ENCODE data around the gene RAB11A. TPM values are rescaled to one million over a fixed set of nuclear protein-coding genes. Genes with fewer than 3 reads are reported as not detected.

The RAB11A gene
- total and polyA plus RNA-seq, 9 donors: 129 to 159 (median 142) TPM

DNA sequence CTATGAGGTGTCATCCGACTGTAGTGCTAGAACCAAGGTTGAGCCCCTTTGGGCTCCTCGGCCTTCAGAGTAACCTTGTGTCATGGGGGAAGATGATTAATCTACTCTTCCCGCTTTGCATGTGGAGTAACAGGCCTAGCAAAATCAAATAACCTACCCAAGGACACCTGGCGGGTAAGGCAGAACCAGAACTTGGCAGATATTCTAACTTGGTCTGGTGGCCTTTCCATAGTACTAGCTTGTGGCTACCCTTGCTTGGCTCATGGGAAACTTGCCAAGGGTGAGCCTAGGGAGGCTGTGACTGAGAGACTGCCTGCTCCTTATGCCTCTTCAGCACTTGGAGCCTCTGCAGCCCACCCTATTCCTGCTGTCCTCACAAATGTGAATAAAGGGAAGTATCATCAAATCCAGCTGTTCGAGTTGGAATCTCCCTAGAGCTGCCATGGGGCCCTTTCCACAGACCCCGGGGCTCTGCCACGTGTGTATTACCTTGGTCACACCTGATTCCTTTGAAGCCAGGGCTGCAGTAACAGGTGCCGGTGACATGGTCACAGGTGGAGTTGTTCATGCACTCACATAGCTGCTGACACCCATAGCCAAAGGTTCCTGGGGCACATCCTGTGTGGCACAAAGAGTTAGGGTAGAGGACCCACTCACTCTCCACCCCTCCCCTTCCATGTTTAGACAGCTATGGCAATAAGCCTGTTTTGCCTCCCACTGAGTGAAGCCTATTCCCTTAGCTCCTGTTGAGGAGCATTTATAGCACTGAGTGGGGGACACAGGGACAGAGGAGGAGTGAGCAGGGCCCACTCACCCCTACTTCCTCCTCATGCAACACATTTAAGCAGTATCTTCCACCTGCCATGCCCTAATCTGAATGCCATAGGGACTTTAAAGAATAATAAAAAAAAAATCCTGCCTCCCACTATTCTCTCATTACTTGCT, 46.0 kb downstream of the RAB11A start:
- no CpG with 5 or more reads among the region's 8 CpGs for WGBS (ENCODE audit: insufficient coverage)
- Histone ChIP-seq H3K4me1 (ENCODE audit: control insufficient read depth, insufficient read depth, low read length) (peaks cover 4% of the 10 kb centered on the region), H3K36me3 (ENCODE audit: control insufficient read depth, insufficient read depth, low read length) (peaks cover 14% of the 10 kb centered on the region), H3K4me3 (ENCODE audit: low read length) (no peak overlapping the region), H3K9me3 (replicated peaks; ENCODE audit: control insufficient read depth, low read depth, low read length) (no peaks in the 10 kb centered on the region), H3K27me3 (ENCODE audit: control insufficient read depth, insufficient read depth, low read length) (no peaks in the 10 kb centered on the region), H3K27ac (ENCODE audit: low read length) (no peak overlapping the region)
- DNase-seq: no peak

DNA sequence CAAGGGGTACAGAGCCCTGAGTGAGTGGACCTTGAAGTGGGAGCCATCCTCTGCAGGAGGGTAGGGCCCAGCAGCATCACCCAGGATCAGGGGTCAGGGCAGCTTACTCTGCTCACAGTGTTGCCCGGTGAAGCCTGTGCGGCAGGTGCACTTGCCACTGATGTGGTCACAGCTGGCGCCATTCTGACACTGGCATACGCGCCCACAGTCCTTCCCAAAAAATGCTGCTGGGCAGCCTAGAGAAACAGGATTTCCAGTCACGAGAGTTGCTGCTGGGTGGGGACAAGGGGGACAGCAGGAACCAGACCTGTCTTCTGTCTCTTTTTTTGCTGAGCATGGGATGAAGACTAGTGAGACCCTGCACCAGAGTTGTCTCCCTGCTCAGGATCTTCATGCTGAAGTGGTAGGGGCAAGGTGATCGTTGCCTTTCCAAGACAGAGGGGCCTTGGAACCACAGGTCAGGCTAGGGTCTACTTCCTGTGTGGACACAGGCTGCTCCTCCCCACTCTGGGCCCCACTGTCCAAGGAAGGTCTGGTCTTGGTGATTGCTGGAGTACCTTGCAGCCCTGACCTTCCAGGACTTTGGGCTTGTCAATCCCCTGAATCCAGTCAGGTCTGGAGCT, 46.9 kb downstream of the RAB11A start:
- Histone ChIP-seq H3K9me3 (replicated peaks; ENCODE audit: control insufficient read depth, low read depth, low read length) (no peaks in the 10 kb centered on the region), H3K36me3 (ENCODE audit: control insufficient read depth, insufficient read depth, low read length) (peaks cover 7% of the 10 kb centered on the region), H3K4me1 (ENCODE audit: control insufficient read depth, insufficient read depth, low read length) (peaks cover 4% of the 10 kb centered on the region), H3K27ac (ENCODE audit: low read length) (no peak overlapping the region), H3K4me3 (ENCODE audit: low read length) (no peak overlapping the region), H3K27me3 (ENCODE audit: control insufficient read depth, insufficient read depth, low read length) (no peaks in the 10 kb centered on the region)
- WGBS (ENCODE audit: insufficient coverage): 87% methylated on average over 6 of the region's 7 CpGs
- no peak for DNase-seq

DNA sequence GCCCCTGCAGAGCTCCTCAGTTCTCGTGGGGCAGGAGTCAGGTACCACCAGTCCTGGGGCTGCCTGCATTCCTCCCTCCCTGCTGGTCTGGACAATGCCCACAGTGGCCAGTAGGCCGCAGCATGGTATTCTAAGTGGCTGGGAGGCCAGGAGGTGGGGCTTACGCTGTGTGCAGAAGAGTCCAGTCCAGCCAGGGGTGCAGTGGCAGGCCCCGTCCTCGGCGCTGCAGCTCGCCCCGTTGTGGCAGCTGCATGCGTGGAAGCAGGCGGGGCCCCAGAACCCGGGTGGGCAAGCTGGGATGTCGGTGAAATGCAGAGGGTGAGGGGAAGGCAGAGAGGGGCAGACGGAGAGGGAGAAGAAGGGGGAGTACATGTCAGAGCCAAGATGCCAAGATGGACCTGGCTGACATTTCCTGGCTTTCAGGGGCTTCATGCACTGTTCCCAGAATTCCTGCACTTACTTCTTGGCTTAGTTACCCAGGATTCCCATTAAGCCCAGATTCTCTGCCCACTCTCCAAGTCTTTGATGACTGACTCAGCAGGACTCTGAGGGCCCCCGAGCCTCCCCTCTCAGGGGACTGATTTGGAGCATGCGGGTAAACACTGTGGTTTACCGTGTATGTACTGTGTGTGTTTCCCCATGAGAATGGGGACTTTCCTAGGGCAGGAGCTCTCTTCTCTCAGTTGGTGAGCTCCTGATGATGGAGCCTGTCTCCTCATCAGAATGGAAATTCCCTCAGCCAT, 47.5 kb downstream of the RAB11A start:
- Histone ChIP-seq H3K4me1 (ENCODE audit: control insufficient read depth, insufficient read depth, low read length) (peaks cover 4% of the 10 kb centered on the region), H3K27ac (ENCODE audit: low read length) (no peak overlapping the region), H3K4me3 (ENCODE audit: low read length) (no peak overlapping the region), H3K36me3 (ENCODE audit: control insufficient read depth, insufficient read depth, low read length) (peaks cover 5% of the 10 kb centered on the region), H3K27me3 (ENCODE audit: control insufficient read depth, insufficient read depth, low read length) (no peaks in the 10 kb centered on the region), H3K9me3 (replicated peaks; ENCODE audit: control insufficient read depth, low read depth, low read length) (no peaks in the 10 kb centered on the region)
- WGBS (ENCODE audit: insufficient coverage): 10% methylated on average over 13 of the region's 16 CpGs
- peak; percentile 61 for DNase-seq

DNA sequence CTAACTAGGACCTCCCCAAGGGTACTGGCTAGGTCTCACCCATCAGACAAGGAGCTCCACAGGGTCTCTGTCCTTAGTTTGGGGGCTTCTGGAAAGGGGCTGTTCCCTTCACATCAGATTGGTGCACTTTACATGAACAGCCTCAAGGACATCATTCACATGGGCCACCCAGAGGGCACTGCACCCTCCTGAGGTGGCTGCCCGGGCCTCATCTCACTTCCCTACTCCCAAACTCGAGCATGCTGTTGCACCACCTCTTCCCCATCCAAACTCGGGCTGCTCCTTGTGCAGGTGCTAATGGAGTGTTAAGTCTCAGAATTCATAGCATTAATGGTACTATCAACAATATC, 48.1 kb downstream of the RAB11A start:
- no peaks in the 10 kb centered on the region for H3K27me3 ChIP-seq (ENCODE audit: control insufficient read depth, insufficient read depth, low read length)
- peaks cover 4% of the 10 kb centered on the region for H3K4me1 ChIP-seq (ENCODE audit: control insufficient read depth, insufficient read depth, low read length)
- H3K9me3 ChIP-seq (replicated peaks; ENCODE audit: control insufficient read depth, low read depth, low read length): no peaks in the 10 kb centered on the region
- peaks cover 5% of the 10 kb centered on the region for H3K36me3 ChIP-seq (ENCODE audit: control insufficient read depth, insufficient read depth, low read length)
- no peak overlapping the region for H3K4me3 ChIP-seq (ENCODE audit: low read length)
- H3K27ac ChIP-seq (ENCODE audit: low read length): no peak overlapping the region
- DNase-seq: no peak
- WGBS (ENCODE audit: insufficient coverage): no CpG with 5 or more reads among the region's 3 CpGs

DNA sequence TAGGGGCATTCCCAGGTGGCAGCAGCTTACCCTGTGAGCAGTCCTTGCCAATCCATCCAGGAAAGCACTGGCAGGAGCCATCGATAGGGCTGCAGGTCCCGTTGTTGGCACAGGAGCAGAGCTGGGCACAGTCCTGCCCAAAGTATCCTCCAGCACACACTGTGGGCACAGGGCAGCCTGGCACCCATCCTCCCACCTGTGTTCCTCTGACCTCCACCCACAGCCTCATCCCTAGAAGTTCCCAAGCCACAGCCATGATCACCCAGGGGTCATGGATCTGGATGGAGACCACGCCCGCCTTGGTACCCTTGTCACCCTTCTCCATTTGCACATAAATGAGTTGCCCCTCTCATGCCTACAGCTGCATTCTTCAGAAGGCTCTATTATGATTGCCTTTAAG, 48.6 kb downstream of the RAB11A start:
- Histone ChIP-seq H3K4me3 (ENCODE audit: low read length) (no peak overlapping the region), H3K9me3 (replicated peaks; ENCODE audit: control insufficient read depth, low read depth, low read length) (no peaks in the 10 kb centered on the region), H3K27me3 (ENCODE audit: control insufficient read depth, insufficient read depth, low read length) (no peaks in the 10 kb centered on the region), H3K4me1 (ENCODE audit: control insufficient read depth, insufficient read depth, low read length) (peaks cover 4% of the 10 kb centered on the region), H3K36me3 (ENCODE audit: control insufficient read depth, insufficient read depth, low read length) (peaks cover 5% of the 10 kb centered on the region), H3K27ac (ENCODE audit: low read length) (no peak overlapping the region)
- DNase-seq: no peak
- WGBS (ENCODE audit: insufficient coverage): 92% methylated on average over 4 of the region's 4 CpGs

DNA sequence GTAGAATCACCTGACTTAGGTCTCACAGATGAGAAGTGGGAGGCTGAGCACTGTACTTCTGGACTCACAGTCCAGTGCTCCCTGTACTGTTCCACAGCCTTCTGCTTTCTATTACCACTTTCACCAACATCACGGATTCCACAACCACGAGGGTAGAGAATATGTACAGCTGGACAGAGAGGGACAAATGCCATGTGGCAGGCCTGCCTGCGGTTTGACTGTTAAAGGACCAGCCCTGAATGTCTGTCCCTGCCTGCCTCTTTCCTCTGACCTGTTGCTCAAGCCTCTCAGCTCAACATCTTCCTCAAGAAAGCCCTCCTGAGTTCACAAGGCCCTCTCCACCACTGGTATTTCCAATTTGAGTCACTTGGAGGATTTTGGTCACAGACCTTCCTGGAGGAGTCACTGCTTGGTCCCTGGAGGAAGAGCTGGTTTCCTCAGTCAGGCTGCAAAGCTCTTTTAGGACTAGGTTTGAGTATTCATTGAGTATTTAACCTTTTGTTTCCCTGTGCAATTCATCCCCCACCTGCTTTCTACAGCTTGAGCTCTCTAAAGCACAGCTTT, 49.1 kb downstream of the RAB11A start:
- H3K36me3 ChIP-seq (ENCODE audit: control insufficient read depth, insufficient read depth, low read length): peaks cover 5% of the 10 kb centered on the region
- H3K4me1 ChIP-seq (ENCODE audit: control insufficient read depth, insufficient read depth, low read length): peaks cover 4% of the 10 kb centered on the region
- H3K9me3 ChIP-seq (replicated peaks; ENCODE audit: control insufficient read depth, low read depth, low read length): no peaks in the 10 kb centered on the region
- H3K27ac ChIP-seq (ENCODE audit: low read length): no peak overlapping the region
- DNase-seq: no peak
- H3K27me3 ChIP-seq (ENCODE audit: control insufficient read depth, insufficient read depth, low read length): no peaks in the 10 kb centered on the region
- 100% methylated on average over 1 of the region's 3 CpGs for WGBS (ENCODE audit: insufficient coverage)
- no peak overlapping the region for H3K4me3 ChIP-seq (ENCODE audit: low read length)

DNA sequence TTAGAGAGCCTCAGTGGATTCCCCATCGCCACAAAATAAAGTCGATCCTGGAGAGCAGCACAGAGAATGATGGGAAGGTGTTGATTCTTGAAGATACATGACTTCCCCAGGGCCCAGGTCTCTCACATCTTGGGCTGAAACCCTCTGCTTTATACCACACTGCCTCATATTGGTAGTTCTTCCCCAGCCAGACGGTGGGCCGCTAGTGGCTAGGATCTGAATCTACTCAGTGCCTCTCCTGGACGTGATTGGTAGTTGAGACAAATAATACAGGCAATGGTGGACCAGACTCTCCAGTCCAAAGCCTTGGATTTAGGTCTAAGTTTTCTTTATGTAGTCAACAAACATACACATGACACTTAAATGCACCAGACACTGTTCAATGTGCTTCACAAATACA, 49.7 kb downstream of the RAB11A start:
- peaks cover 5% of the 10 kb centered on the region for H3K36me3 ChIP-seq (ENCODE audit: control insufficient read depth, insufficient read depth, low read length)
- H3K4me3 ChIP-seq (ENCODE audit: low read length): no peak overlapping the region
- WGBS (ENCODE audit: insufficient coverage): 80% methylated on average over 1 of the region's 5 CpGs
- no peak overlapping the region for H3K27ac ChIP-seq (ENCODE audit: low read length)
- no peak for DNase-seq
- no peaks in the 10 kb centered on the region for H3K27me3 ChIP-seq (ENCODE audit: control insufficient read depth, insufficient read depth, low read length)
- H3K4me1 ChIP-seq (ENCODE audit: control insufficient read depth, insufficient read depth, low read length): peaks cover 4% of the 10 kb centered on the region
- no peaks in the 10 kb centered on the region for H3K9me3 ChIP-seq (replicated peaks; ENCODE audit: control insufficient read depth, low read depth, low read length)

DNA sequence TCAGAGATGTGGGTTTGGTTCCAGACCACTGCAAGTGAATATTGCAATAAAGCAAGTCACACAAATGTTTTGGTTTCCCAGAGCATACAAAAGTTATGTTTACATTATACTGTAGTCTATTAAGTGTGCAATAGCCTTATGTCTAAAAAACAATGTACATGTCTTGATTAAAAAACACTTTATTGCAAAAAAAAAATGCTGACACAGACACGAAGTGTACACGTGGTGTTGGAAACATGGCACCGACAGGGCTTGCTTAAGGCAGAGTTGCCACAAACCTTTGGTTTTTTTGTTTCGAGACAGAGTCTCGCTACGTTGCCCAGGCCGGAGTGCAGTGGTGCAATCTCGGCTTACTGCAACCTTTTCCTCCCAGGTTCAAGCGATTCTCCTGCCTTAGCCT, 50.1 kb downstream of the RAB11A start:
- Histone ChIP-seq H3K9me3 (replicated peaks; ENCODE audit: control insufficient read depth, low read depth, low read length) (no peaks in the 10 kb centered on the region), H3K4me1 (ENCODE audit: control insufficient read depth, insufficient read depth, low read length) (peaks cover 4% of the 10 kb centered on the region), H3K36me3 (ENCODE audit: control insufficient read depth, insufficient read depth, low read length) (peaks cover 5% of the 10 kb centered on the region), H3K4me3 (ENCODE audit: low read length) (no peak overlapping the region), H3K27me3 (ENCODE audit: control insufficient read depth, insufficient read depth, low read length) (no peaks in the 10 kb centered on the region), H3K27ac (ENCODE audit: low read length) (no peak overlapping the region)
- no peak for DNase-seq
- WGBS (ENCODE audit: insufficient coverage): 93% methylated on average over 9 of the region's 9 CpGs

DNA sequence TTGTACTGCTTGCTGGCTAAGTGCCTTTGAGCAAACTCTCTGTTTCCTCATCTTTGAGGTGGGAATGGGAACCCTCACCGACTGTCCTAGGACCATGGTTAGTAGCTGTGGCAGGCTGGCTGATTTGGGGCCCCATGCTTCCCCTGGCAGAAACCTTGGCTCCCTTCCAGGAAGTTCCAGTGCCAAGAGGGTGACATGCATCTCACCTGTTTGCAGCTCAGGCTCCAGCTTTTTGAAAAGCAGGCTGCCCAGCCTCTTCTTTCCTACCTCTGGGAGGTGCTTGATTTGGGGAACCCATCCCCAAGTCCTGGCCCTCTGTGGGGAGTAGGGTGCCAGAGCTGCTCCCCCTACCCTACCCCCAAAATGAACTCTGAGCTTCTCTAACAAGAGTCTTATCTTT, 50.8 kb downstream of the RAB11A start:
- Histone ChIP-seq H3K27ac (ENCODE audit: low read length) (no peak overlapping the region), H3K27me3 (ENCODE audit: control insufficient read depth, insufficient read depth, low read length) (no peaks in the 10 kb centered on the region), H3K36me3 (ENCODE audit: control insufficient read depth, insufficient read depth, low read length) (peaks cover 5% of the 10 kb centered on the region), H3K4me1 (ENCODE audit: control insufficient read depth, insufficient read depth, low read length) (peaks cover 4% of the 10 kb centered on the region), H3K9me3 (replicated peaks; ENCODE audit: control insufficient read depth, low read depth, low read length) (no peaks in the 10 kb centered on the region), H3K4me3 (ENCODE audit: low read length) (no peak overlapping the region)
- WGBS (ENCODE audit: insufficient coverage): 36% methylated on average over 1 of the region's 1 CpG
- DNase-seq: no peak

DNA sequence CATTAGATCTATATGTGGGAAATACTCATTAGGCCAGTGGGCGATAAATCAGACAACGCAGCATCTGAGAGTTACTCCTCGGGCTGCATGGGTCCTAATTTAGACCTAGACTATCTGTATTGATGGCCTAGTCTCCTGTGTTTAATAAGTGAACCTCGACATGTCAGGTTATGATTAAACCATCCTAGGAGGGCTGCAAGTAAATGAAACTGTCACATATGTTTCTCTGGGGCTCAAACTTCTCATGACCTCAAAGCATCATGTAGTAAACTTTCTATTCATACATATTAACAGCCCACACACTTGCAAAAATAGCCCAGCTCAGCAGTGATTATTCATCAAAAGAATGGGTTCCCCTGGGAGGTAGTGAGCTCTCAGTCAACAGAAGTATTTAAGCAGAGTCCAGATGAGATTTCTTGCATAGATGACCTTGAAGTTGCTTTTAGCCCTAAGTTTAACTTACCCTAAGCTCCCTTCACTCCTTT, 51.6 kb downstream of the RAB11A start:
- Histone ChIP-seq H3K9me3 (replicated peaks; ENCODE audit: control insufficient read depth, low read depth, low read length) (no peaks in the 10 kb centered on the region), H3K4me3 (ENCODE audit: low read length) (no peak overlapping the region), H3K27ac (ENCODE audit: low read length) (no peak overlapping the region), H3K36me3 (ENCODE audit: control insufficient read depth, insufficient read depth, low read length) (peaks cover 5% of the 10 kb centered on the region), H3K27me3 (ENCODE audit: control insufficient read depth, insufficient read depth, low read length) (no peaks in the 10 kb centered on the region), H3K4me1 (ENCODE audit: control insufficient read depth, insufficient read depth, low read length) (peaks cover 4% of the 10 kb centered on the region)
- 80% methylated on average over 1 of the region's 4 CpGs for WGBS (ENCODE audit: insufficient coverage)
- peak; percentile 24 for DNase-seq

Data from muscle of leg (tissue), 11 donors.